GM18502 (cell line): ENCODE measurements around the gene MAOA.
"Not testable (repeated sequence)": the region's sequence is repeated elsewhere in the genome, so short reads cannot be mapped to it uniquely, and the experiment has no call there.

Source experiments
- ATAC-seq: cut with Tn5 transposase; IDR thresholded peaks from one replicate; pipeline ENCODE4 v1.9.1; 2021; ENCODE audit warnings: mild to moderate bottlenecking; ENCODE audit not compliant: unreplicated experiment, poor library complexity

The MAOA gene

GRCh38 chrX:43661521-43662240, 5.6 kb downstream of the MAOA start:
- ATAC-seq: no peak

GRCh38 chrX:43663173-43663572, 7.1 kb downstream of the MAOA start:
- no peak for ATAC-seq

GRCh38 chrX:43664258-43664657, 8.2 kb downstream of the MAOA start:
- no peak for ATAC-seq

GRCh38 chrX:43664708-43665107, 8.6 kb downstream of the MAOA start:
- no peak for ATAC-seq

- no peak for ATAC-seq
Observed at GRCh38 chrX:43666311-43666912, 10.3 kb downstream of the MAOA start.

- not testable (repeated sequence) for ATAC-seq
Observed at GRCh38 chrX:43675965-43676628, 20.0 kb downstream of the MAOA start.

GRCh38 chrX:43676971-43677572, 21.0 kb downstream of the MAOA start:
- ATAC-seq: no peak

- no peak for ATAC-seq
Observed at GRCh38 chrX:43677993-43678392, 21.9 kb downstream of the MAOA start.

GRCh38 chrX:43679058-43679457, 23.0 kb downstream of the MAOA start:
- no peak for ATAC-seq

GRCh38 chrX:43679778-43680177, 23.7 kb downstream of the MAOA start:
- ATAC-seq: no peak

- no peak for ATAC-seq
Observed at GRCh38 chrX:43682726-43683125, 26.6 kb downstream of the MAOA start.

- no peak for ATAC-seq
Observed at GRCh38 chrX:43685221-43685620, 29.1 kb downstream of the MAOA start.

GRCh38 chrX:43688586-43688985, 32.5 kb downstream of the MAOA start:
- ATAC-seq: no peak

GRCh38 chrX:43693602-43694406, 37.7 kb downstream of the MAOA start:
- ATAC-seq: no peak

- ATAC-seq: no peak
Observed at GRCh38 chrX:43699475-43699874, 43.4 kb downstream of the MAOA start.

GRCh38 chrX:43702079-43702524, 46.0 kb downstream of the MAOA start:
- no peak for ATAC-seq

GRCh38 chrX:43702660-43703059, 46.6 kb downstream of the MAOA start:
- no peak for ATAC-seq

GRCh38 chrX:43703211-43703791, 47.2 kb downstream of the MAOA start:
- ATAC-seq: no peak

- no peak for ATAC-seq
Observed at GRCh38 chrX:43706786-43707370, 50.8 kb downstream of the MAOA start.
